Epithelial cell of esophagus (primary cell): ENCODE data around the gene IFNGR1.

Experiments used
- DNase-seq: peaks from one replicate; pipeline ENCODE4 v3.0.0; 2010; ENCODE audit warnings: low read depth
- H3K4me3 ChIP-seq: 2 replicates; pipeline ENCODE4 v1.5.1; 2011; ENCODE audit warnings: mild to moderate bottlenecking, low read length, control low read depth
- TF ChIP-seq, protein P1 (sequence below): IDR thresholded peaks from 2 replicates; pipeline ENCODE4 v1.5.1; 2011; ENCODE audit warnings: low read depth, mild to moderate bottlenecking, low read length, control low read depth, inconsistent platforms; ENCODE audit not compliant: insufficient read depth; ENCODE audit errors: missing control alignments

Gene IFNGR1

DNA sequence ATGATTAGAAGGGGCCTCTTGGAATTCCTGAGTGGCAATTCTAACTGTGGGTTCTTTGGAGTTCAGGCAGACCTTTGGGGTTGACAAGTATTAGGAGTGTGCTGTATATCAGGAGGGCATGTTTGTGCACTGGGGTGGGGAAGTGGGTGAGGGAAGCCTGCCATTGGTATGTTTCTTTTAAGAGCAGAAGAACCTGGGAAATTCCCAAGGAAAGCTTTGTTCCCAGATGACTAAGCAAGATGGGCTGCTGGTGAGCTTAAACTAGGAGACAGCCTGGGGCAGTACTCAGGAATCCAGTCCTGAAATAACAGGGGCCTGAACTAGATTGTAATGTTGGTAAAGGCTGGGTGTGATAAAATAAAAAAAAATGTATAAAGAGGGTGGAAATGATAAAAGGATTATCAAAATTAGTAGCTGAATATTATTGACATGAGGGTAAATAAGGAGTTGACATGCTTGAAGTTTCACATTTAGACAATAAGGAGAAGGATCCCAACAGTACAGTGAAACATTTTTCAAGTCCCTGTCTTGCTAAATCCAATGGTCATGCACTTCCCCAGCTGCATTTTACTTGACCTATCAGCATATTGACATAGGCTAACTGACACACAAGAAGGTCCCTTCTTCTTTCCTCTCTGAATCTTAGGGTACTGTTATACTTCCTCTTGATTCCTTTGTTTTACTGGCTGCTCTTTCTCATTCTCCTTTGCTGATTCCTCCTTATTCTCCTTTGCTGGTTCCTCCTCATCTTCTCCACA is 18.4 kb upstream of the IFNGR1 start:
- H3K4me3 ChIP-seq, result no peak overlapping the region
- TF ChIP-seq, protein P1, sequence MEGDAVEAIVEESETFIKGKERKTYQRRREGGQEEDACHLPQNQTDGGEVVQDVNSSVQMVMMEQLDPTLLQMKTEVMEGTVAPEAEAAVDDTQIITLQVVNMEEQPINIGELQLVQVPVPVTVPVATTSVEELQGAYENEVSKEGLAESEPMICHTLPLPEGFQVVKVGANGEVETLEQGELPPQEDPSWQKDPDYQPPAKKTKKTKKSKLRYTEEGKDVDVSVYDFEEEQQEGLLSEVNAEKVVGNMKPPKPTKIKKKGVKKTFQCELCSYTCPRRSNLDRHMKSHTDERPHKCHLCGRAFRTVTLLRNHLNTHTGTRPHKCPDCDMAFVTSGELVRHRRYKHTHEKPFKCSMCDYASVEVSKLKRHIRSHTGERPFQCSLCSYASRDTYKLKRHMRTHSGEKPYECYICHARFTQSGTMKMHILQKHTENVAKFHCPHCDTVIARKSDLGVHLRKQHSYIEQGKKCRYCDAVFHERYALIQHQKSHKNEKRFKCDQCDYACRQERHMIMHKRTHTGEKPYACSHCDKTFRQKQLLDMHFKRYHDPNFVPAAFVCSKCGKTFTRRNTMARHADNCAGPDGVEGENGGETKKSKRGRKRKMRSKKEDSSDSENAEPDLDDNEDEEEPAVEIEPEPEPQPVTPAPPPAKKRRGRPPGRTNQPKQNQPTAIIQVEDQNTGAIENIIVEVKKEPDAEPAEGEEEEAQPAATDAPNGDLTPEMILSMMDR, result no peak
- DNase-seq, result peak; percentile 97

GRCh38 chr6:137236581-137237355 is 17.6 kb upstream of the IFNGR1 start:
- DNase-seq, result no peak
- TF ChIP-seq, protein P1, result no peak

GRCh38 chr6:137235686-137236085 is 16.5 kb upstream of the IFNGR1 start:
- DNase-seq, result no peak
- TF ChIP-seq, protein P1, result no peak
- no peak overlapping the region for H3K4me3 ChIP-seq

More at GRCh38 chr6:137236581-137237355, 17.6 kb upstream of the IFNGR1 start:
- no peak overlapping the region for H3K4me3 ChIP-seq

GRCh38 chr6:137233911-137234863 is 15.0 kb upstream of the IFNGR1 start:
- DNase-seq, result peak; percentile 91
- H3K4me3 ChIP-seq, result no peak overlapping the region
- TF ChIP-seq, protein P1, result no peak

- H3K4me3 ChIP-seq, result no peak overlapping the region
- no peak for DNase-seq
- TF ChIP-seq, protein P1, result no peak
Measured at GRCh38 chr6:137231895-137232294, 12.7 kb upstream of the IFNGR1 start.

DNA sequence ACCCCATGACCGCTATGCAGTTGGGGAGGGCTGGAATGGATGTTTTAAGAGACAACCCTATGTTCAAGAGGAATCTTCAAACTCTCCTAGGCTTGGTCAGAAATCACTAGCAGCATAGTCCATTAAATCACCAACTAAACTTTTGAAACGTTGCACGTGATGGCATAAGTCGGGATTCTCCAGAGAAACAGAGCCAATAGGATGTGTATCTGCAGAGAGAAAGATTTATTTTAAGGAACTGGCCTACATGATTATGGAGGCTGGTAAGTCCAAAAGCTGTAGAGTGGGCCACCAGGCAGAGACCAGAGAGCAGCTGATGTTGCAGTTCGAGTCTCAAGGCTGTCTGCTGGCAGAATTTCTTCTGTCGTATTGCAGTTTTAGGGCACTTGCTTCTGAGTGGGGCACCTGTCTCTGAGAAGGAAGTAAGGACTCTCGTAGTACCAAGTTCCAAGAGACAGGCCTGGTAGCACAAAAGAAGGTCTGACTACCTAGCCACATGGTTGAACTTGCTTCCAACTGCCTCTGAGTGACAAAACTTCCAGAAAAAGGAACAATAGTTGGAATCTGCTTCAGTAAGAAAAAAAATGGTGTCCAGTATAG is 11.9 kb upstream of the IFNGR1 start:
- DNase-seq, result no peak
- TF ChIP-seq, protein P1, result no peak
- H3K4me3 ChIP-seq, result no peak overlapping the region
